Kidney (tissue), 14 donors: ENCODE results near the gene MTAP. TPM values are rescaled to one million over a fixed set of nuclear protein-coding genes. Genes with fewer than 3 reads are reported as not detected.

Experiments
- DNase-seq, 5 donors: peaks; one replicate each; pipeline ENCODE4 v3.0.0-alpha.2; 2013 to 2020
- FAIRE-seq: peaks from 2 replicates; lab custom pipeline; 2012; peaks lifted over from hg19 to GRCh38; lab: Jason Lieb, UNC
- H3K27ac ChIP-seq, 2 donors: one replicate each; pipeline ENCODE4 v1.7.0; 2013; ENCODE audit warnings: low read depth in 2 of 2, low read length in 2 of 2, inconsistent platforms in 1 of 2
- H3K27me3 ChIP-seq: one replicate; pipeline ENCODE4 v1.7.1; 2013; ENCODE audit warnings: low read length, inconsistent platforms; ENCODE audit not compliant: control insufficient read depth, insufficient read depth
- H3K36me3 ChIP-seq, 3 donors: one replicate each; pipeline versions ENCODE4 v1.7.0 to v1.7.1; 2013; ENCODE audit warnings: low read length in 3 of 3, control low read depth in 1 of 3, inconsistent platforms in 1 of 3; ENCODE audit not compliant: insufficient read depth in 3 of 3, control insufficient read depth in 2 of 3
- H3K4me1 ChIP-seq, 3 donors: one replicate each; pipeline versions ENCODE4 v1.7.0 to v1.7.1; 2013; ENCODE audit warnings: low read length in 3 of 3, inconsistent platforms in 1 of 3, low read depth in 1 of 3; ENCODE audit not compliant: control insufficient read depth in 2 of 3, insufficient read depth in 2 of 3
- H3K4me3 ChIP-seq, 3 donors: one replicate each; pipeline versions ENCODE4 v1.7.0 to v1.8.1; 2013; ENCODE audit warnings: low read length in 3 of 3, control low read depth in 1 of 3, inconsistent platforms in 1 of 3
- H3K9ac ChIP-seq, 3 donors: one replicate each; pipeline versions ENCODE4 v1.7.0 to v1.7.1; 2013; ENCODE audit warnings: low read length in 3 of 3, control low read depth in 1 of 3, inconsistent platforms in 1 of 3
- H3K9me3 ChIP-seq, 3 donors: one replicate each; pipeline versions ENCODE4 v1.7.0 to v1.7.1; 2013; ENCODE audit warnings: low read length in 3 of 3, control low read depth in 1 of 3, inconsistent platforms in 1 of 3; ENCODE audit not compliant: control insufficient read depth in 2 of 3, insufficient read depth in 1 of 3
- CTCF ChIP-seq: IDR thresholded peaks from 3 replicates; pipeline ENCODE4 v1.5.1; 2012; ENCODE audit warnings: mild to moderate bottlenecking, moderate library complexity, borderline replicate concordance; ENCODE audit not compliant: insufficient read depth; ENCODE audit errors: extremely low read depth
- intact Hi-C: fragments of 100-400 bp; cut with DNase I; formaldehyde crosslinking; loops from one replicate; pipeline ENCODE4 v1.11.1; 2022
- polyA plus RNA-seq: library from polyadenylated mRNA; stranded (reverse); fragments of 350-450 nt; fragmentation: Illumina TruSeq; extraction: RNeasy Lipid Tissue Mini Kit (QIAGEN cat#74804); gene quantifications from one replicate; pipeline ENCODE4 v1.2.3, GENCODE V29; 2014; ENCODE audit warnings: low read depth, low replicate concordance; ENCODE audit not compliant: insufficient read depth
- total RNA-seq: library from RNA; stranded (reverse); fragmentation: NEBNext Ultra II Directional; extraction: Animal tissue kit (Norgen Biotek cat#: 25700); gene quantifications from one replicate; pipeline ENCODE4 v1.2.1, GENCODE V29; 2021
- donor health status: control.
- donor health status: control.
- donor health status: control.
- donor health status: control.
- donor health status: control.
- donor health status: DM: yes; HTN: yes; CAD: no.
- donor health status: Normal renal cell carcinoma (clear cell type).

The MTAP gene
- total and polyA plus RNA-seq, 2 donors from 2014 or later = 11.2 to 42.4 TPM

- intact Hi-C loops = no loop called here
- FAIRE-seq = no peak
- Histone ChIP-seq H3K9ac (no peak overlapping the region), H3K36me3 (no peaks in the 10 kb centered on the region), H3K27me3 (no peaks in the 10 kb centered on the region), H3K9me3 (no peaks in the 10 kb centered on the region), H3K27ac (no peak overlapping the region), H3K4me3 (no peak overlapping the region), H3K4me1 (no peaks in the 10 kb centered on the region)
- no peak for TF ChIP-seq CTCF
- no peak for DNase-seq
Measured at GRCh38 chr9:21766096-21766495, 36.3 kb upstream of the MTAP start.

- H3K9me3 ChIP-seq = no peaks in the 10 kb centered on the region
- H3K36me3 ChIP-seq = no peaks in the 10 kb centered on the region
- H3K27me3 ChIP-seq = no peaks in the 10 kb centered on the region
- H3K27ac ChIP-seq = no peak overlapping the region
- no peak overlapping the region for H3K4me3 ChIP-seq
- no peaks in the 10 kb centered on the region for H3K4me1 ChIP-seq
- intact Hi-C loops = no loop called here
- no peak overlapping the region for H3K9ac ChIP-seq
- FAIRE-seq (no peak), DNase-seq (no peak)
- TF ChIP-seq CTCF = no peak
Measured at GRCh38 chr9:21770871-21771560, 31.4 kb upstream of the MTAP start.

- DNase-seq = no peak
- FAIRE-seq = no peak
- intact Hi-C loops = no loop called here
- no peak overlapping the region for H3K27ac ChIP-seq
- H3K9ac ChIP-seq = no peak overlapping the region
- no peak overlapping the region for H3K4me3 ChIP-seq
- TF ChIP-seq CTCF = no peak
- H3K4me1 ChIP-seq = no peaks in the 10 kb centered on the region
- H3K36me3 ChIP-seq = no peaks in the 10 kb centered on the region
- no peaks in the 10 kb centered on the region for H3K27me3 ChIP-seq
- no peaks in the 10 kb centered on the region for H3K9me3 ChIP-seq
Measured at GRCh38 chr9:21777701-21778100, 24.7 kb upstream of the MTAP start.

GRCh38 chr9:21778304-21778703 lies 24.1 kb upstream of the MTAP start:
- no peaks in the 10 kb centered on the region for H3K36me3 ChIP-seq
- no peak overlapping the region for H3K4me3 ChIP-seq
- FAIRE-seq (no peak), DNase-seq (no peak)
- H3K27ac ChIP-seq = no peak overlapping the region
- H3K9me3 ChIP-seq = no peaks in the 10 kb centered on the region
- no peaks in the 10 kb centered on the region for H3K27me3 ChIP-seq
- H3K4me1 ChIP-seq = no peaks in the 10 kb centered on the region
- intact Hi-C loops = no loop called here
- H3K9ac ChIP-seq = no peak overlapping the region
- no peak for TF ChIP-seq CTCF
